Upper lobe of left lung (tissue), 6 donors: ENCODE measurements around the gene KIRREL3. TPM values are rescaled to one million over a fixed set of nuclear protein-coding genes. Genes with fewer than 3 reads are reported as not detected.
A peak's percentile ranks its signal among the peaks of the same experiment; 100 is the strongest.

ENCODE experiments used
- ATAC-seq, 2 donors: fragments of 200-7000 bp; cut with Tn5 transposase; one replicate each; pipeline ENCODE4 v1.9.1; 2022; ENCODE audit warnings: mild to moderate bottlenecking in 2 of 2, moderate library complexity in 2 of 2; ENCODE audit not compliant: low FRiP score in 2 of 2
- DNase-seq, 2 donors: peaks; one replicate each; pipeline ENCODE4 v3.0.0-alpha.2; 2019 to 2020
- H3K27ac ChIP-seq, 4 donors: fragments of 200-600 bp; sonication (generic); one replicate each; pipeline ENCODE4 v1.5.1; 2016 to 2019
- H3K27me3 ChIP-seq, 4 donors: fragments of 200-600 bp; sonication (generic); one replicate each; pipeline ENCODE4 v1.5.1; 2017 to 2019
- H3K36me3 ChIP-seq, 4 donors: fragments of 200-600 bp; sonication (generic); one replicate each; pipeline ENCODE4 v1.5.1; 2016 to 2019
- H3K4me1 ChIP-seq, 4 donors: fragments of 200-600 bp; sonication (generic); one replicate each; pipeline ENCODE4 v1.5.1; 2018 to 2019
- H3K4me3 ChIP-seq, 4 donors: fragments of 200-600 bp; sonication (generic); one replicate each; pipeline ENCODE4 v1.5.1; 2017 to 2019; ENCODE audit warnings: mild to moderate bottlenecking in 2 of 4, moderate library complexity in 1 of 4
- H3K9me3 ChIP-seq, 4 donors: fragments of 200-600 bp; sonication (generic); one replicate each; pipeline ENCODE4 v1.5.1; 2018 to 2019
- EP300 ChIP-seq, 4 donors: sonication (generic); formaldehyde crosslinking; IDR thresholded peaks; one replicate each; pipeline ENCODE4 v1.5.1; 2017; ENCODE audit warnings: antibody characterized with exemption in 4 of 4, control low read depth in 2 of 4
- POLR2A ChIP-seq, 4 donors: fragments of 450-650 bp; IDR thresholded peaks; one replicate each; pipeline ENCODE4 v1.5.1; 2016 to 2017; ENCODE audit warnings: antibody characterized with exemption in 4 of 4, mild to moderate bottlenecking in 2 of 4
- POLR2AphosphoS5 ChIP-seq, 2 donors: sonication (generic); formaldehyde crosslinking; IDR thresholded peaks; one replicate each; pipeline ENCODE4 v1.5.1; 2017; ENCODE audit warnings: antibody characterized with exemption in 2 of 2
- WGBS, 2 donors: methylation state at CpG; one replicate each; pipeline ENCODE4 v1.1.5; 2017 to 2018; 5-methylcytosine and 5-hydroxymethylcytosine counted together
- total RNA-seq, 6 donors: library from RNA; depleted of rRNA in 4 of 6; stranded (reverse); fragments of >200 nt in 4 of 6; gene quantifications; one replicate each; pipeline versions ENCODE4 v1.1.0 to v1.2.1, GENCODE V29; 2016 to 2021
- TF ChIP-seq, protein P1 (sequence below), 6 experiments: fragments of 450-650 bp in 4 of 6; fragments of 200-600 bp in 2 of 6; sonication (generic) in 2 of 6; IDR thresholded peaks; one replicate each; pipeline ENCODE4 v1.5.1; 2016 to 2019; ENCODE audit warnings: antibody characterized with exemption in 6 of 6
- donor health status: DM: no; HTN: no; CAD: no; lungs with moderate emphysema.
- donor health status: DM: no; HTN: yes; CAD: no; lungs with severe emphysema.

Gene KIRREL3
- total RNA-seq, 6 donors from 2014 or later = 0.22 to 0.24 TPM; not detected in 4

DNA sequence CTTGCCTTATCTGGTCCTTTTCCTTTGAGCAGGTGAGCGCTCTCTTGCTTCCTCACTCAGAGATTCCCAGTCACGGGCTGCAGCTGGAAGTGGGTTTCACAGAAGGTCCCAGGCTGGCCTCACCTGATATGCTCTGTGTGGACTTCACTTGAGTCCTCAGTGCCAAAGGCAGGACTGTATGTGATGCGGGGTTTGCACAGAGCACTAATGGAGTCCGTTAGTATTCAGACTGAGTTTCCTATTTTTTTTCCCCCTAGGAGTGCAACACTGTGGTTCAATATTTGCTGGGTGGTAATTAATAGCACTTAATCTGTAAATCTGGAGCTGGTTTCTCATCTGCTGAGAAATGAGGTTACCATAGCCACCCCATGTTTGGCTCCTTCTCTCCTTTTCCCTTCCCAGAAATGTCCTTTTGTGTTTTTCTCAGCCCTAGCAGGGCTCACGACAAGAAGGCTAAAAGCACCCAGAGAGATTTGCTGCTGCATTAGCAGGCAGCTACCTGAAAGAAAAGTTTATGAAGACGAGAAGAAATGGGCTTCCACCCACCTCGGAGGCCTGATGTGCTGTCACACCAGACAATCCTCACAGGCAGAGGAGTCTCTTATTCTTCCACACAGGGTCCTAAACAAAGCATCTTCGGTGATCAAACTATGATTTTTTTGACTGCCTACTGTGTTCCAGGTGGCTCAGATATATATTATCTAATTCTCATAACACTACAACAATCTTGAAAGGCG lies 262.1 kb downstream of the KIRREL3 start:
- H3K9me3 ChIP-seq = no peaks in the 10 kb centered on the region
- no peaks in the 10 kb centered on the region for H3K4me1 ChIP-seq
- ATAC-seq (no peak), DNase-seq (no peak)
- H3K36me3 ChIP-seq = no peaks in the 10 kb centered on the region
- H3K27me3 ChIP-seq = no peaks in the 10 kb centered on the region
- TF ChIP-seq EP300 (IDR thresholded peaks at IDR 0.05) (no peak), POLR2A (IDR thresholded peaks at IDR 0.05) (no peak), POLR2AphosphoS5 (IDR thresholded peaks at IDR 0.05) (no peak)
- TF ChIP-seq, protein P1, sequence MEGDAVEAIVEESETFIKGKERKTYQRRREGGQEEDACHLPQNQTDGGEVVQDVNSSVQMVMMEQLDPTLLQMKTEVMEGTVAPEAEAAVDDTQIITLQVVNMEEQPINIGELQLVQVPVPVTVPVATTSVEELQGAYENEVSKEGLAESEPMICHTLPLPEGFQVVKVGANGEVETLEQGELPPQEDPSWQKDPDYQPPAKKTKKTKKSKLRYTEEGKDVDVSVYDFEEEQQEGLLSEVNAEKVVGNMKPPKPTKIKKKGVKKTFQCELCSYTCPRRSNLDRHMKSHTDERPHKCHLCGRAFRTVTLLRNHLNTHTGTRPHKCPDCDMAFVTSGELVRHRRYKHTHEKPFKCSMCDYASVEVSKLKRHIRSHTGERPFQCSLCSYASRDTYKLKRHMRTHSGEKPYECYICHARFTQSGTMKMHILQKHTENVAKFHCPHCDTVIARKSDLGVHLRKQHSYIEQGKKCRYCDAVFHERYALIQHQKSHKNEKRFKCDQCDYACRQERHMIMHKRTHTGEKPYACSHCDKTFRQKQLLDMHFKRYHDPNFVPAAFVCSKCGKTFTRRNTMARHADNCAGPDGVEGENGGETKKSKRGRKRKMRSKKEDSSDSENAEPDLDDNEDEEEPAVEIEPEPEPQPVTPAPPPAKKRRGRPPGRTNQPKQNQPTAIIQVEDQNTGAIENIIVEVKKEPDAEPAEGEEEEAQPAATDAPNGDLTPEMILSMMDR (IDR thresholded peaks at IDR 0.05) = no peak
- no peak overlapping the region for H3K4me3 ChIP-seq
- 78 to 79% methylated on average over 9 of the region's 9 CpGs for WGBS, 2 donors
- H3K27ac ChIP-seq = no peak overlapping the region

DNA sequence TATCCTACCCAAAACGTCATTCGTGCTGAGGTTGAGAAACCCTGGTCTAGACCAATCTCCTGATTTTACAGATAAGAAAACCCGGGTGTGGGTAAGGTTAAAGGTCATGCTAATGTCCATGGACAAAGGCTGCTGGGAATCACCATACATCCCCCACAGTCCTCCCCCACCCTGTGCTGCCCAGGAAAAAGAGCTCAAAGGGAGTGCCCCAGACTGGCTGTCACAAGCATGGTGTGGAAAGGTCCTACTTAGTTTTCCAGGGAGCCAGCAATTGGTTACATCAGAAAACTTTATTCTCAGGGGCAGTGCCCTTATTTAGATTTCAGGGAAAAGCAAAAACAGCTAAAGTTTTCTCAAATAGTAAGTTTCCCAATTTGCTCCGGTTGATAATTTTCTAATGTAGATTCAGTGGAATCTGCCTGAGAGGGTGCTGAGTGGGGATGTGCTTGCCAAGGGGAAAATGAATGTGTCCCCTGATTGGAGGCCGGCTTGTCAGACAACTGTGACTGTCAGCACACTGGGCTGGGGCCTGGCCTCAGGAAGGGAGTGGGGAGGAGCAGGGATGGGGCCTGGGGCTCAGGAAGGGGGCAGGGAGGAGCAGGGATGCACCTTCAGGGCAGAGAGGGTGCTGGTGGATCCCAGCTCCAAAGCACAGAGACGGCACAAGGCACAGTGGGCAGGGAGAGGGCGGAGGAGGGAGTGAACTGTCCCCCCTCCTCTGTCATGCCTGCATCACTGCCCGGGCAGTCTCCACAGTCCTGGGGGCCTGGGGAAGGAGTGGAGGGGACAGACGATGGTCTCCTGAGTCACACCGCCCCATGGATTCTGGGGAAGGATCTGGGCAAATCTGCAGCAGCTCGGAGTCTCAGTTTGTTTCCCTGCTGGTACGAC lies 263.6 kb downstream of the KIRREL3 start:
- TF ChIP-seq POLR2AphosphoS5 (IDR thresholded peaks at IDR 0.05) = no peak
- TF ChIP-seq, protein P1 (IDR thresholded peaks at IDR 0.05) = no peak
- TF ChIP-seq POLR2A (IDR thresholded peaks at IDR 0.05) = no peak
- DNase-seq (peak in 1 of 2 donors; percentile 33), ATAC-seq (no peak)
- no peaks in the 10 kb centered on the region for H3K36me3 ChIP-seq
- no peaks in the 10 kb centered on the region for H3K9me3 ChIP-seq
- no peaks in the 10 kb centered on the region for H3K27me3 ChIP-seq
- H3K4me3 ChIP-seq = no peak overlapping the region
- no peaks in the 10 kb centered on the region for H3K4me1 ChIP-seq
- no peak overlapping the region for H3K27ac ChIP-seq
- WGBS, 2 donors = 78% methylated on average over 10 to 11 of the region's 12 CpGs

DNA sequence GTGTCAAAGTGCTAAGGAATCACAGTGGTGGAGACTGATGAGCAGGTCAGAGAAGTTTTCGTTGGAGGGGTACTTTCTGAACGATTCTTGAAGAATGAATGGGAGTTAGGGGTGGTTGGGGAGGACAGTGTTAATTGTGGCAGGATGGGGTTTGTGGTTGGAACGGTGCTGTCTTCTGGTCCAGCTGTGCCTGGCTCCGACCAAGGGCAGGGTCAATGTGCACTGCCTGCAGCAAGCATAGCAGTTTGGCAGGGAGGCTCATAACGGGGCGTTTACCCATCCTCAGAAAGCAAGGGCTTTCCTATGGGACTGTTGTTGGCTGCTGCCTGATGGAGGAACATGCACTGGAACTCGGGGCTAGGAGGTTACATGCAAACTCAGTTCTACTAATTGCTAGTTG lies 265.8 kb downstream of the KIRREL3 start:
- H3K27me3 ChIP-seq = no peaks in the 10 kb centered on the region
- H3K36me3 ChIP-seq = no peaks in the 10 kb centered on the region
- 71 to 72% methylated on average over 7 of the region's 7 CpGs for WGBS, 2 donors
- TF ChIP-seq POLR2A (IDR thresholded peaks at IDR 0.05) = no peak
- TF ChIP-seq, protein P1 (IDR thresholded peaks at IDR 0.05) = no peak
- H3K27ac ChIP-seq = no peak overlapping the region
- H3K4me1 ChIP-seq = peaks cover 0 to 6% (median 0%) of the 10 kb centered on the region in 4 donors
- ATAC-seq (peak in 1 of 2 donors; percentile 50), DNase-seq (no peak)
- H3K9me3 ChIP-seq = no peaks in the 10 kb centered on the region
- H3K4me3 ChIP-seq = no peak overlapping the region

DNA sequence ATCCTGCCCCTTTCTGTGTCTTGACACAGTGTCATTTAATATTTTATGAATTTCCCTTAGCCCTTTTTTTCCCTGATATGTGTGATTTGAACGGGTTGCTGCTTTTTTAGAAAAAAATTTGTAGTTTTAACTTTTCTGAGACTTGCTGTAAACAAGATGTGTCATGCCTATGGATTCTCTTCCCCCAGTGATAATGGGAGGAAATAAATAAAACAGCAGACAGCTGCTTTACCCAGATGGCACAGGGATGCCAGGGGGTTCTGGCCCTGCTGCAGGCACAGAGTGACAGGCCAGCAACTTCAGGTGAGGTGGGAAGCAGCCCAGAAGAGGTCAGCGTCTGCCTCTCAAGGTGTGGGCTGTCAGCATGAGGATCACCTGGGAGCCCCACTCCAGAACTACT lies 266.9 kb downstream of the KIRREL3 start:
- Histone ChIP-seq H3K27ac (no peak overlapping the region), H3K4me3 (no peak overlapping the region), H3K9me3 (no peaks in the 10 kb centered on the region), H3K27me3 (no peaks in the 10 kb centered on the region), H3K4me1 (peaks cover 3 to 8% (median 5%) of the 10 kb centered on the region in 4 donors), H3K36me3 (no peaks in the 10 kb centered on the region)
- WGBS, 2 donors = 71 to 82% methylated on average over 2 of the region's 2 CpGs
- TF ChIP-seq, protein P1 (IDR thresholded peaks at IDR 0.05) = no peak
- no peak for TF ChIP-seq POLR2A (IDR thresholded peaks at IDR 0.05)
- TF ChIP-seq EP300 (IDR thresholded peaks at IDR 0.05) = no peak
- no peak for TF ChIP-seq POLR2AphosphoS5 (IDR thresholded peaks at IDR 0.05)
- no peak for DNase-seq
- no peak for ATAC-seq
